Fibroblast of skin of left biceps (primary cell): ENCODE data around the gene MSH6.
A peak's percentile ranks its signal among the peaks of the same experiment; 100 is the strongest.

Source experiments
- DNase-seq, 2 experiments: peaks; one replicate each; pipeline ENCODE4 v3.0.0-alpha.2; 2013; ENCODE audit warnings: low read depth in 2 of 2

MSH6 gene

GRCh38 chr2:47783486-47784351 is 774 bp downstream of the MSH6 start:
- peak in 1 of 2 experiments; percentile 9 for DNase-seq

- DNase-seq, result no peak
Measured at GRCh38 chr2:47784352-47784851, 1.5 kb downstream of the MSH6 start.

GRCh38 chr2:47785986-47786385 is 3.0 kb downstream of the MSH6 start:
- DNase-seq, result no peak

GRCh38 chr2:47796090-47796697 is 13.2 kb downstream of the MSH6 start:
- no peak for DNase-seq

- no peak for DNase-seq
Measured at GRCh38 chr2:47798631-47799030, 15.7 kb downstream of the MSH6 start.

- no peak for DNase-seq
Measured at GRCh38 chr2:47799031-47799609, 16.2 kb downstream of the MSH6 start.

- no peak for DNase-seq
Measured at GRCh38 chr2:47801118-47801517, 18.2 kb downstream of the MSH6 start.

- DNase-seq, result no peak
Measured at GRCh38 chr2:47803363-47803762, 20.4 kb downstream of the MSH6 start.

GRCh38 chr2:47803770-47804169 is 20.8 kb downstream of the MSH6 start:
- DNase-seq, result no peak

- no peak for DNase-seq
Measured at GRCh38 chr2:47805850-47806249, 22.9 kb downstream of the MSH6 start.

- no peak for DNase-seq
Measured at GRCh38 chr2:47808614-47809013, 25.7 kb downstream of the MSH6 start.

GRCh38 chr2:47809903-47810302 is 27.0 kb downstream of the MSH6 start:
- no peak for DNase-seq

GRCh38 chr2:47810850-47811249 is 27.9 kb downstream of the MSH6 start:
- DNase-seq, result no peak

GRCh38 chr2:47811668-47812067 is 28.7 kb downstream of the MSH6 start:
- no peak for DNase-seq

GRCh38 chr2:47815764-47816163 is 32.8 kb downstream of the MSH6 start:
- no peak for DNase-seq

- DNase-seq, result no peak
Measured at GRCh38 chr2:47818777-47819176, 35.8 kb downstream of the MSH6 start.

- DNase-seq, result no peak
Measured at GRCh38 chr2:47819834-47820233, 36.9 kb downstream of the MSH6 start.

- no peak for DNase-seq
Measured at GRCh38 chr2:47822518-47822917, 39.6 kb downstream of the MSH6 start.

GRCh38 chr2:47833516-47833968 is 50.6 kb downstream of the MSH6 start:
- no peak for DNase-seq

- DNase-seq, result no peak
Measured at GRCh38 chr2:47838249-47838648, 55.3 kb downstream of the MSH6 start.

- no peak for DNase-seq
Measured at GRCh38 chr2:47838686-47839085, 55.7 kb downstream of the MSH6 start.

GRCh38 chr2:47842846-47843245 is 59.9 kb downstream of the MSH6 start:
- DNase-seq, result no peak

- no peak for DNase-seq
Measured at GRCh38 chr2:47843407-47843806, 60.5 kb downstream of the MSH6 start.
